Heart left ventricle (tissue), 16 donors: Measurements from ENCODE around the gene STXBP4. TPM values are rescaled to one million over a fixed set of nuclear protein-coding genes. Genes with fewer than 3 reads are reported as not detected.

Source experiments
- ATAC-seq, 4 donors: fragments of 200-7000 bp; cut with Tn5 transposase; one replicate each; pipeline ENCODE4 v1.9.1; 2020 to 2022; ENCODE audit warnings: moderate library complexity in 4 of 4, mild to moderate bottlenecking in 3 of 4, moderate number of reproducible peaks in 1 of 4
- DNase-seq, 5 donors: peaks; one replicate each; pipeline ENCODE4 v3.0.0-alpha.2; 2020
- H3K27ac ChIP-seq, 12 donors: fragments of 200-600 bp; sonication (generic) in 4 of 12; one replicate each; pipeline versions ENCODE4 v1.5.0 to v1.8.0; 2016 to 2022; ENCODE audit warnings: mild to moderate bottlenecking in 2 of 12
- H3K27me3 ChIP-seq, 9 donors: fragments of 200-600 bp; sonication (generic) in 2 of 9; one replicate each; pipeline versions ENCODE4 v1.5.1 to v1.8.0; 2016 to 2022; ENCODE audit warnings: mild to moderate bottlenecking in 3 of 9
- H3K36me3 ChIP-seq, 9 donors: fragments of 200-600 bp; sonication (generic) in 2 of 9; one replicate each; pipeline versions ENCODE4 v1.5.0 to v1.8.0; 2018 to 2022; ENCODE audit warnings: mild to moderate bottlenecking in 2 of 9
- H3K4me1 ChIP-seq, 12 donors: fragments of 200-600 bp; sonication (generic) in 4 of 12; one replicate each; pipeline versions ENCODE4 v1.5.0 to v1.8.0; 2016 to 2022; ENCODE audit warnings: mild to moderate bottlenecking in 3 of 12
- H3K4me3 ChIP-seq, 12 donors: fragments of 200-600 bp; sonication (generic) in 4 of 12; one replicate each; pipeline versions ENCODE4 v1.5.0 to v1.8.0; 2017 to 2022; ENCODE audit warnings: mild to moderate bottlenecking in 9 of 12, moderate library complexity in 4 of 12
- H3K9me3 ChIP-seq, 12 donors: fragments of 200-600 bp; sonication (generic) in 4 of 12; one replicate each; pipeline versions ENCODE4 v1.5.0 to v1.8.0; 2016 to 2022; ENCODE audit warnings: mild to moderate bottlenecking in 1 of 12
- CTCF ChIP-seq, 12 donors: fragments of 200-600 bp; sonication (generic) in 4 of 12; IDR thresholded peaks; one replicate each; pipeline versions ENCODE4 v1.5.0 to v1.8.0; 2018 to 2022; ENCODE audit warnings: antibody characterized with exemption in 12 of 12, mild to moderate bottlenecking in 5 of 12
- POLR2A ChIP-seq, 2 donors: fragments of 450-650 bp; IDR thresholded peaks; one replicate each; pipeline ENCODE4 v1.6.1; 2017; ENCODE audit warnings: antibody characterized with exemption in 2 of 2, mild to moderate bottlenecking in 2 of 2, moderate library complexity in 2 of 2
- WGBS, 4 donors: extraction: QIAGEN DNeasy Blood & Tissue Kit in 2 of 4; methylation state at CpG; one replicate each; pipeline versions ENCODE4 v1.1.5 to v1.1.7; 2013 to 2018; 5-methylcytosine and 5-hydroxymethylcytosine counted together
- intact Hi-C, 10 donors: fragments of 100-400 bp; cut with DNase I; formaldehyde crosslinking; loops; one replicate each; pipeline versions ENCODE4 v1.11.1 to v1.14.2; 2022
- polyA plus RNA-seq, 2 donors: library from polyadenylated mRNA; stranded (reverse); fragments of 200-250 nt; gene quantifications; one replicate each; pipeline ENCODE4 v1.2.3, GENCODE V29; 2013
- total RNA-seq, 9 donors: library from RNA; depleted of rRNA in 2 of 9; stranded (reverse); fragments of >200 nt in 2 of 9; fragmentation: NEBNext Ultra II Directional in 3 of 9; extraction: Animal tissue kit (Norgen Biotek cat#: 25700) in 3 of 9; gene quantifications; one replicate each; pipeline versions ENCODE4 v1.1.0 to v1.2.4, GENCODE V29; 2016 to 2023
- donor health status: ischemic (EF 13 %, LVEDD 7.1; RV severe dilation, severe dysfunction).
- donor health status: healthy with polysubstance abuse.
- donor health status: DM: no; HTN: yes; CAD: no.
- donor health status: DM: no; HTN: no; CAD: no.
- donor health status: ischemic (EF 25% LVEDD 6.9; RV normal size, moderate dysfunction).
- donor health status: ischemic (EF 25% LVEDD 5.7; RV mildly dilated, moderate dysfunction).
- donor health status: healthy.
- donor health status: DM: yes; HTN: yes; CAD: no.
- donor health status: ischemic (EF 35%, LVEDD 5.7; RV mildly dilated, moderate dysfunction).
- donor health status: nonischemic (EF 11% LVEDD 7.7; RV severe dilation, severe dysfunction).
- donor health status: DM: yes; HTN: yes; CAD: no.
- donor health status: PGD.
- donor health status: ischemic (EF 29% LVEDD 5.4; RV normal size, mild dysfunction).
- donor health status: nonischemic (EF 23%, LVEDD 6.1; RV moderate dilation, normal function).

STXBP4 gene
- total and polyA plus RNA-seq, 11 donors: 1.3 to 7.8 (median 4.7) TPM

GRCh38 chr17:55202896-55203295 is 234.3 kb downstream of the STXBP4 start:
- Histone ChIP-seq H3K4me1 (no peaks in the 10 kb centered on the region), H3K9me3 (peaks cover 0 to 16% (median 0%) of the 10 kb centered on the region in 12 donors), H3K4me3 (no peak overlapping the region), H3K27me3 (no peaks in the 10 kb centered on the region), H3K36me3 (no peaks in the 10 kb centered on the region), H3K27ac (no peak overlapping the region)
- DNase-seq (no peak), ATAC-seq (no peak)
- intact Hi-C loops: no loop called here
- WGBS, 4 donors: 73 to 81% (median 80%) methylated on average over 2 of the region's 2 CpGs
- no peak for TF ChIP-seq POLR2A (IDR thresholded peaks at IDR 0.05)

GRCh38 chr17:55208078-55208812 is 239.7 kb downstream of the STXBP4 start:
- H3K27ac ChIP-seq: no peak overlapping the region
- no peaks in the 10 kb centered on the region for H3K36me3 ChIP-seq
- H3K9me3 ChIP-seq: peaks cover 0 to 13% (median 0%) of the 10 kb centered on the region in 12 donors
- no peak overlapping the region for H3K4me3 ChIP-seq
- no peaks in the 10 kb centered on the region for H3K4me1 ChIP-seq
- WGBS, 4 donors: 43 to 68% (median 67%) methylated on average over 3 of the region's 3 CpGs
- ATAC-seq (no peak), DNase-seq (no peak)
- TF ChIP-seq POLR2A (IDR thresholded peaks at IDR 0.05) (no peak), CTCF (IDR thresholded peaks at IDR 0.05) (no peak)
- intact Hi-C loops: no loop called here
- H3K27me3 ChIP-seq: no peaks in the 10 kb centered on the region

- Histone ChIP-seq H3K4me1 (no peaks in the 10 kb centered on the region), H3K27ac (no peak overlapping the region), H3K27me3 (no peaks in the 10 kb centered on the region), H3K36me3 (no peaks in the 10 kb centered on the region), H3K9me3 (no peaks in the 10 kb centered on the region), H3K4me3 (no peak overlapping the region)
- TF ChIP-seq POLR2A (IDR thresholded peaks at IDR 0.05): no peak
- TF ChIP-seq CTCF (IDR thresholded peaks at IDR 0.05): no peak
- 78 to 93% (median 88%) methylated on average over 1 of the region's 1 CpG for WGBS, 4 donors
- no peak for DNase-seq
- ATAC-seq: no peak
- intact Hi-C loops: no loop called here
Measured at GRCh38 chr17:55210292-55210691, 241.7 kb downstream of the STXBP4 start.

GRCh38 chr17:55212880-55213279 is 244.3 kb downstream of the STXBP4 start:
- no peak for DNase-seq
- intact Hi-C loops: no loop called here
- Histone ChIP-seq H3K4me3 (no peak overlapping the region), H3K36me3 (no peaks in the 10 kb centered on the region), H3K27ac (no peak overlapping the region), H3K27me3 (no peaks in the 10 kb centered on the region), H3K9me3 (peaks cover 0 to 4% (median 0%) of the 10 kb centered on the region in 12 donors), H3K4me1 (no peaks in the 10 kb centered on the region)
- WGBS, 4 donors: 89 to 95% (median 90%) methylated on average over 5 of the region's 5 CpGs
- TF ChIP-seq POLR2A (IDR thresholded peaks at IDR 0.05) (no peak), CTCF (IDR thresholded peaks at IDR 0.05) (no peak)
- ATAC-seq: no peak

GRCh38 chr17:55215711-55216110 is 247.1 kb downstream of the STXBP4 start:
- DNase-seq (no peak), ATAC-seq (no peak)
- no peak overlapping the region for H3K27ac ChIP-seq
- peaks cover 0 to 4% (median 0%) of the 10 kb centered on the region in 12 donors for H3K9me3 ChIP-seq
- TF ChIP-seq POLR2A (IDR thresholded peaks at IDR 0.05) (no peak), CTCF (IDR thresholded peaks at IDR 0.05) (no peak)
- H3K4me1 ChIP-seq: no peaks in the 10 kb centered on the region
- 91 to 98% (median 96%) methylated on average over 3 of the region's 3 CpGs for WGBS, 4 donors
- H3K4me3 ChIP-seq: no peak overlapping the region
- intact Hi-C loops: no loop called here
- H3K27me3 ChIP-seq: no peaks in the 10 kb centered on the region
- no peaks in the 10 kb centered on the region for H3K36me3 ChIP-seq
